Upper lobe of right lung (tissue), 1 donor: ENCODE data around the gene LRP4. TPM values are rescaled to one million over a fixed set of nuclear protein-coding genes. Genes with fewer than 3 reads are reported as not detected.

Experiments used
- ATAC-seq: fragments of 200-7000 bp; cut with Tn5 transposase; one replicate; pipeline ENCODE4 v1.9.1; 2020; ENCODE audit warnings: mild to moderate bottlenecking, moderate library complexity
- DNase-seq: peaks from one replicate; pipeline ENCODE4 v3.0.0-alpha.2; 2020
- H3K27ac ChIP-seq: fragments of 200-600 bp; one replicate; pipeline ENCODE4 v1.8.0; 2022
- H3K27me3 ChIP-seq: fragments of 200-600 bp; one replicate; pipeline ENCODE4 v1.8.0; 2022; ENCODE audit warnings: mild to moderate bottlenecking
- H3K36me3 ChIP-seq: fragments of 200-600 bp; one replicate; pipeline ENCODE4 v1.8.0; 2022
- H3K4me1 ChIP-seq: fragments of 200-600 bp; one replicate; pipeline ENCODE4 v1.8.0; 2022
- H3K4me3 ChIP-seq: fragments of 200-600 bp; one replicate; pipeline ENCODE4 v1.8.0; 2022; ENCODE audit warnings: mild to moderate bottlenecking
- H3K9me3 ChIP-seq: fragments of 200-600 bp; one replicate; pipeline ENCODE4 v1.8.0; 2022
- intact Hi-C: fragments of 100-400 bp; cut with DNase I; formaldehyde crosslinking; loops from one replicate; pipeline ENCODE4 v1.11.0; 2022
- total RNA-seq: library from RNA; stranded (reverse); fragmentation: NEBNext Ultra II Directional; extraction: Animal tissue kit (Norgen Biotek cat#: 25700); gene quantifications from one replicate; pipeline ENCODE4 v1.2.1, GENCODE V29; 2021
- TF ChIP-seq, protein P1 (sequence below): fragments of 200-600 bp; IDR thresholded peaks from one replicate; pipeline ENCODE4 v1.8.0; 2022; ENCODE audit warnings: antibody characterized with exemption
- donor health status: DM: no; HTN: yes; CAD: no; lungs with severe emphysema.

Gene LRP4
- total RNA-seq, 1 donor from 2014 or later = 14.0 TPM

DNA sequence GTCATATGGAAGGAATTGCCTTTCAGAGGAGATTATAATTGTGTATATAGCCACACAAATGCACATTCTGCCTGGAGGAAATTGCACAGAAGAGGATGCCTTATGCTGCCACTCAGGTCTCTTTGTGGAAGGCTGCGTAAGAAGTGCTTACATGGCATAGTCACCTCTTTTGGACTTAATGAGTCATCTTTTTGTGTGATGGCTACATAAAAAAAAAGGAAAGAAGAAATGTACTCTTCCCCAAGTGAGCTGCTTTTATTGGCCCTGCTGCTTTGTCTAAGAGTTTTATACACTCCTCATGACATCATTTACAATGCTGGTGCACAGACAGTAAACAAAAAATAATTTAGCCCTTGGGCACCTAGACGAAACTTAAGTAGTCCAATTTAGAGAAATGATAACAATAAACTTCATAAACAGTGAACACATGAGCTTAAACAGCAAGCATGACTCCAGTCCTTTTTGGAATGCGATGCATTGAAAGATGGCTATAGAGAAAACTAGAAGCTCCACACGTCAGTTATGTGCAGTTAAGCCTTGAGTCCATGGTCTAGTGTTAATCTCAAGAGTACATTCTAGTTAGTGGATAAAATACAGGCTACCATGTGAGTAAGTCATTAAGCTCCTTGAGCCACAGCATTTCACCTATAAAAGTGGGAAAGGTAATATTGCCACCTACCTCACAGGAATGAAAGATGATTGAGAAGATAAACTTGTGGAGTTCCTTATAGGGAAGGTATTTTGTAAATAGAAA, 30.2 kb upstream of the LRP4 start:
- intact Hi-C loops = no loop called here
- no peak overlapping the region for H3K27ac ChIP-seq
- H3K4me1 ChIP-seq = no peaks in the 10 kb centered on the region
- no peaks in the 10 kb centered on the region for H3K36me3 ChIP-seq
- H3K27me3 ChIP-seq = no peaks in the 10 kb centered on the region
- DNase-seq (no peak), ATAC-seq (no peak)
- no peak overlapping the region for H3K4me3 ChIP-seq
- no peaks in the 10 kb centered on the region for H3K9me3 ChIP-seq
- TF ChIP-seq, protein P1, sequence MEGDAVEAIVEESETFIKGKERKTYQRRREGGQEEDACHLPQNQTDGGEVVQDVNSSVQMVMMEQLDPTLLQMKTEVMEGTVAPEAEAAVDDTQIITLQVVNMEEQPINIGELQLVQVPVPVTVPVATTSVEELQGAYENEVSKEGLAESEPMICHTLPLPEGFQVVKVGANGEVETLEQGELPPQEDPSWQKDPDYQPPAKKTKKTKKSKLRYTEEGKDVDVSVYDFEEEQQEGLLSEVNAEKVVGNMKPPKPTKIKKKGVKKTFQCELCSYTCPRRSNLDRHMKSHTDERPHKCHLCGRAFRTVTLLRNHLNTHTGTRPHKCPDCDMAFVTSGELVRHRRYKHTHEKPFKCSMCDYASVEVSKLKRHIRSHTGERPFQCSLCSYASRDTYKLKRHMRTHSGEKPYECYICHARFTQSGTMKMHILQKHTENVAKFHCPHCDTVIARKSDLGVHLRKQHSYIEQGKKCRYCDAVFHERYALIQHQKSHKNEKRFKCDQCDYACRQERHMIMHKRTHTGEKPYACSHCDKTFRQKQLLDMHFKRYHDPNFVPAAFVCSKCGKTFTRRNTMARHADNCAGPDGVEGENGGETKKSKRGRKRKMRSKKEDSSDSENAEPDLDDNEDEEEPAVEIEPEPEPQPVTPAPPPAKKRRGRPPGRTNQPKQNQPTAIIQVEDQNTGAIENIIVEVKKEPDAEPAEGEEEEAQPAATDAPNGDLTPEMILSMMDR = no peak

DNA sequence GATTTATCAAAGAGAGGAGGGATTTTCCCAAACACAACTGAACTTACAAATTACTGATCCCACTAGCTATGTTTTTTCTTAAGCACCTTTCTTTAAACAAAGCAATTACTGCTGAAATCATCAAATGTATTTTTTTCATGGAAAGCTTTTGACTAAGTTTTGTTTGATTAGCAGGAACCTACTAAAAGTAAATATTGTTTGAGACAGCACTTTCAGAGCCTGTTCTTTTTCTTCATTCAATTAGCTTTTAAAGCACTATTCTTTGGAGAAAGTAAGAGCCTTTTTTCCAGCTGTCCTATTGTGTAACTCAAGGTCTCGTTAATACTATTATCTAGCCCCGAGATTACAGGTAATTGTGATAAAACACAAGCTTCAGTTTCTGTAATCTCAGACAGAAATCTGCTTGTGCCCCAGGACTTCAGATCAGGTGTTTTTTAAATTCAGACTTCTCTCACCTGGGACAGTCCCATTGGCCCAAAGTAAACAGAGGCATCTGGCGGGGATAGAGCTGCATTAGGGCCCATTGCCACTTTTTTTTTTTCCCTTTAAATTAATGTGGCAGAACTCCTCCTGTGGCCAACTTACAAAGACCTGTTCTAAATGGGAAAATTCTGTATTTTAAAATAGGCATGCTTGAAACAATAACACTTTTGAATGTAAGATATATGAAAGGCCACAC, 29.2 kb upstream of the LRP4 start:
- DNase-seq (no peak), ATAC-seq (no peak)
- intact Hi-C loops = no loop called here
- Histone ChIP-seq H3K4me3 (no peak overlapping the region), H3K36me3 (no peaks in the 10 kb centered on the region), H3K4me1 (no peaks in the 10 kb centered on the region), H3K27me3 (no peaks in the 10 kb centered on the region), H3K9me3 (no peaks in the 10 kb centered on the region), H3K27ac (no peak overlapping the region)
- TF ChIP-seq, protein P1 = no peak

DNA sequence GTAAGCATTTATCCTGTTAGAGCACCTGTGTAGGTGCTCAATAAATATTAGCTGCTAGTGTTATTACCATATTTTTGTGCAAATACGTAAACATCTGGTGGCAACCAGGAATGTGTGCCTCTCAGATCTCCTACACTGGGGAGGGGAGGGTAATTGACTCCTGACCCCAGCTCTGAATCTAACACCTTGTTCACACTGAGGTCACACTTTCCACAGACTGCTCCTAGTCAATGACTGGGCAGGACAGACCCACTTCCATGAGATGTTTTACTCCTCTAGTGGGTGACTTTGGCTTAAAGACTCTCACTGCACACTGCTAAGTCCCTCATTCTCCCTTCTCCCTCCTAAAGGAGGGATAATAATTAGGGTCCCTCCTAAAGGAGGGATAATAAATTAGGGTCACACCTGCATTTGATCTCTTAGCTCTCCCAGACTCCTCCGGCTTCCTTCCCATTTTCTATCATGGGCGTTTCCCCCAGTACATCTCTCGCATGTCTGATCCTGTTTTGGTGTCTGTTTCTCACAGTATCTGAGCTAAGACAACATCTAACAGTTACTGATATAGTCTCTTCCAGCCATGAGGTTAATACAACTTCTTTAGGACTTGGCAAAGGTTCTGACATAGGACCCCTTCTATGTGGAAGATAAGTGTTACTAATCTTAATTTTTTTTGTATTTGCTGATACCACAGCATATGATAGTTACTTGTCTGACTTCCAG, 26.2 kb upstream of the LRP4 start:
- H3K36me3 ChIP-seq = no peaks in the 10 kb centered on the region
- ATAC-seq = no peak
- TF ChIP-seq, protein P1 = no peak
- no peak overlapping the region for H3K4me3 ChIP-seq
- intact Hi-C loops = no loop called here
- no peaks in the 10 kb centered on the region for H3K4me1 ChIP-seq
- H3K27me3 ChIP-seq = no peaks in the 10 kb centered on the region
- H3K9me3 ChIP-seq = no peaks in the 10 kb centered on the region
- H3K27ac ChIP-seq = no peak overlapping the region
- no peak for DNase-seq

DNA sequence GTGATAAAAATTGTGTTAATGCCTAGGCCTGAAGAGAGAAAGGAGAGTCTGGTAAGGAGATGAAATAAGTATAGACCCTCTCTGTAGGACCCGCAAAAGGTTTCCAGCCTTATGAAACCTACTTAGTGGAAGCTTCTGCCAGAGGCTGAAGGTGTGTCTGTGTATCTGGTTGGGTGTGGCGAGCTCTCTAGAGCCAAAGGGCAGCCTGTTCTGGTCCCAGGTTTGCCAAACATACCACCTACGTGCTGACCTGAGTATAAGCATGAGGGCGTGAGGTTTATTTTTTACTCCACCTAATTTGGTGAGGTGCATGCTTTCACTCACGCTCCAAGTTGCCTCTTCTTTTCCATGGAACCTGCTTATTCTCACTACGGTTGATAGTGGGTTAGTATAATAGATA, 23.8 kb upstream of the LRP4 start:
- DNase-seq (no peak), ATAC-seq (peak; percentile 76)
- Histone ChIP-seq H3K4me3 (no peak overlapping the region), H3K36me3 (no peaks in the 10 kb centered on the region), H3K9me3 (no peaks in the 10 kb centered on the region), H3K27ac (no peak overlapping the region), H3K4me1 (peaks cover 3% of the 10 kb centered on the region), H3K27me3 (no peaks in the 10 kb centered on the region)
- intact Hi-C loops = no loop called here
- TF ChIP-seq, protein P1 = no peak

DNA sequence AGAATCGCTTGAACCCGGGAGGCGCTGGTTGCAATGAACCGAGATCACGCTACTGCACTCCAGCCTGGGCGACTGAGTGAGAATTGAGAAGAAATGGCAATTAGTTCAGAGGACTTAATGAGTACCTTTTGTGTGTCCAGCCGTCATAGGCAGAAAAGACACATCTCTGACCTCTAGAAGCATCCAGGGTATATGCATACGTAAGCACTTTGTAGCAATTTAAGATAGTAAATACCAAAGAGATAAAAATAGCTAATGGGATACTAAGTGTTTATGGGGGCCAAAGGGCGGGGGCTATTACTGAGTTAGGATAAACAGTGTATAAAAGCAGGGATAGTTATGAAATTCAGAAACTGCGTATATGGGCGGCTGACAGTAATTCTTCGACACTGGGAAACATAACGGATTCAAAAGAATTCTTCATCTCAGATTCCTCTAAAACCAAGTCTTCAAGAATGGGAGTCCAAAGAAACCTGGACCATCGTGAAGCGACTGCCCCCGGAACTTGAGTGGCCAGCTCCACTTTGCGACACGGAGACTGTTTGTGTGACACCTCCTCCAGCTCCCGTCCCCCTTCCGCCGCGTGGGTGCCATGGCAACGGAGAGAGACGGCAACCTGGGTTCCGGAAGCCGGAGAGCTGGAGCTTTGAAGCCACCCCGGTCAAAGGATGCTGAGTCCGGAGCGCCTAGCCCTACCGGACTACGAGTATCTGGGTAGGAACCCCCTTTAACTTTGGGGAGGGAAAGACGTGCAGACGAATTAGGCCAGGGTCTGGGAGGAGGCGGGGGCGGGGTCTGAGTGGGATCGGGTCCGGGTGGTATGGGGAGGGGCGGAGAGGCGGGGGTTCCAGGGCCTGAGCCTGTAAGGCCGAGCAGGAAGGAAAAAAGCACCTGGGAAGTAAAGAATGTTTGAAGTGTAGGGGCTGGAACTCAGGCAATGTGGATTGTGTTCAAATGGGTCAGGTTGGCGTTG, 18.1 kb upstream of the LRP4 start, which contains the start of gene CSTPP1:
Gene CSTPP1, plus strand, starts transcription at position 624 of the 973 bp plus-strand sequence. Its CDS starts 45 bp downstream, at position 669.
- Histone ChIP-seq H3K27ac (peak within 1 kb of the TSS; percentile 58), H3K27me3 (peaks cover 3% of the 10 kb centered on the region), H3K36me3 (no peaks in the 10 kb centered on the region), H3K9me3 (no peaks in the 10 kb centered on the region), H3K4me1 (peaks cover 7% of the 10 kb centered on the region), H3K4me3 (peak within 1 kb of the TSS; percentile 64)
- DNase-seq = peak; percentile 97
- intact Hi-C loops = no loop called here
- TF ChIP-seq, protein P1 = no peak
- peak; percentile 100 for ATAC-seq
